ENCODE results near the gene OR5C1.
A peak's percentile ranks its signal among the peaks of the same experiment; 100 is the strongest.
"Not testable (repeated sequence)": the region's sequence is repeated elsewhere in the genome, so short reads cannot be mapped to it uniquely, and the experiment has no call there.

OR5C1 gene

GRCh38 chr9:122832194-122832593, 43.5 kb downstream of the OR5C1 start:
- no peak overlapping the region for H3K4me3 ChIP-seq (ENCODE audit: low read depth, low read length)
- TF ChIP-seq CTCF (IDR thresholded peaks at IDR 0.05; ENCODE audit: low read depth, low read length, missing control alignments) = no peak
- DNase-seq (ENCODE audit: low read depth) = no peak

- TF ChIP-seq CTCF (IDR thresholded peaks at IDR 0.05; ENCODE audit: low read depth, low read length, missing control alignments) = peak; percentile 22
These were observed 46.6 kb downstream of the OR5C1 start for GRCh38 chr9:122835313-122835731.

GRCh38 chr9:122837266-122837850, 48.6 kb downstream of the OR5C1 start:
- no peak overlapping the region for H3K4me3 ChIP-seq (ENCODE audit: low read depth, low read length)
- no peak for DNase-seq (ENCODE audit: low read depth)
- TF ChIP-seq CTCF (IDR thresholded peaks at IDR 0.05; ENCODE audit: low read depth, low read length, missing control alignments) = no peak

More at GRCh38 chr9:122835313-122835731, 46.6 kb downstream of the OR5C1 start:
- no peak overlapping the region for H3K4me3 ChIP-seq (ENCODE audit: low read depth, low read length)
- DNase-seq (ENCODE audit: low read depth) = no peak

GRCh38 chr9:122838441-122838840, 49.7 kb downstream of the OR5C1 start:
- peak; percentile 19 for TF ChIP-seq CTCF (IDR thresholded peaks at IDR 0.05; ENCODE audit: low read depth, low read length, missing control alignments)
- not testable (repeated sequence) for DNase-seq (ENCODE audit: low read depth); H3K4me3 ChIP-seq (ENCODE audit: low read depth, low read length)

Data from GM12864 (cell line).